Colonic mucosa (tissue), 4 donors: ENCODE data around the gene UTP11. TPM values are rescaled to one million over a fixed set of nuclear protein-coding genes. Genes with fewer than 3 reads are reported as not detected.

Source experiments
- DNase-seq: peaks from one replicate; pipeline ENCODE4 v3.0.0-alpha.2; 2020
- H3K27ac ChIP-seq: fragments of 200-600 bp; one replicate; pipeline ENCODE4 v1.8.0; 2021
- H3K27me3 ChIP-seq: fragments of 200-600 bp; one replicate; pipeline ENCODE4 v1.8.0; 2021
- H3K36me3 ChIP-seq: fragments of 200-600 bp; one replicate; pipeline ENCODE4 v1.8.0; 2021
- H3K4me1 ChIP-seq: fragments of 200-600 bp; one replicate; pipeline ENCODE4 v1.8.0; 2021; ENCODE audit warnings: mild to moderate bottlenecking
- H3K4me3 ChIP-seq: fragments of 200-600 bp; one replicate; pipeline ENCODE4 v1.8.0; 2021
- H3K9ac ChIP-seq, 2 donors: one replicate each; pipeline ENCODE4 v1.7.0; 2013; ENCODE audit warnings: control low read depth in 2 of 2, low read depth in 2 of 2, low read length in 2 of 2
- H3K9me3 ChIP-seq: fragments of 200-600 bp; one replicate; pipeline ENCODE4 v1.8.0; 2021
- CTCF ChIP-seq: fragments of 200-600 bp; IDR thresholded peaks from one replicate; pipeline ENCODE4 v1.8.0; 2022; ENCODE audit warnings: antibody characterized with exemption, mild to moderate bottlenecking
- intact Hi-C: fragments of 100-400 bp; cut with DNase I; formaldehyde crosslinking; loops from one replicate; pipeline ENCODE4 v1.14.1; 2022
- total RNA-seq, 2 donors: library from RNA; stranded (reverse); fragmentation: NEBNext Ultra II Directional in 1 of 2; extraction: Animal tissue kit (Norgen Biotek cat#: 25700) in 1 of 2; gene quantifications; one replicate each; pipeline ENCODE4 v1.2.1, GENCODE V29; 2021
- donor health status: healthy.
- donor health status: DM: no; HTN: no; CAD: no.
- donor health status: DM: no; HTN: no; CAD: no.

Gene UTP11
- total RNA-seq, 2 donors from 2014 or later, result 18.4 to 25.6 TPM

GRCh38 chr1:38039331-38040088 is 27.0 kb downstream of the UTP11 start:
- Histone ChIP-seq H3K9me3 (no peaks in the 10 kb centered on the region), H3K36me3 (no peaks in the 10 kb centered on the region), H3K4me1 (no peaks in the 10 kb centered on the region), H3K4me3 (no peak overlapping the region), H3K9ac (no peak overlapping the region), H3K27me3 (peaks cover 34% of the 10 kb centered on the region), H3K27ac (no peak overlapping the region)
- TF ChIP-seq CTCF, result no peak
- intact Hi-C loops, result loop anchor here (5.0 kb wide), 2 partner anchors 548 to 798 kb away; no protein-coding TSS in a partner anchor
- DNase-seq, result no peak

- Histone ChIP-seq H3K4me1 (no peaks in the 10 kb centered on the region), H3K27ac (no peak overlapping the region), H3K27me3 (peaks cover 46% of the 10 kb centered on the region), H3K9ac (no peak overlapping the region), H3K36me3 (no peaks in the 10 kb centered on the region), H3K9me3 (no peaks in the 10 kb centered on the region), H3K4me3 (no peak overlapping the region)
- intact Hi-C loops, result loop anchor here (5.0 kb wide), 2 partner anchors 545 to 795 kb away; no protein-coding TSS in a partner anchor
- TF ChIP-seq CTCF, result no peak
- no peak for DNase-seq
Measured at GRCh38 chr1:38041936-38042834, 29.7 kb downstream of the UTP11 start.

- no peak for DNase-seq
- no peaks in the 10 kb centered on the region for H3K4me1 ChIP-seq
- no peaks in the 10 kb centered on the region for H3K36me3 ChIP-seq
- peaks cover 56% of the 10 kb centered on the region for H3K27me3 ChIP-seq
- H3K27ac ChIP-seq, result no peak overlapping the region
- no peaks in the 10 kb centered on the region for H3K9me3 ChIP-seq
- no peak for TF ChIP-seq CTCF
- H3K9ac ChIP-seq, result no peak overlapping the region
- H3K4me3 ChIP-seq, result no peak overlapping the region
- intact Hi-C loops, result loop anchor here (5.0 kb wide), 2 partner anchors 544 to 794 kb away; no protein-coding TSS in a partner anchor
Measured at GRCh38 chr1:38043036-38043747, 30.7 kb downstream of the UTP11 start.

- intact Hi-C loops, result loop anchor here (5.0 kb wide), 2 partner anchors 543 to 793 kb away; no protein-coding TSS in a partner anchor
- TF ChIP-seq CTCF, result no peak
- no peaks in the 10 kb centered on the region for H3K4me1 ChIP-seq
- no peak for DNase-seq
- H3K4me3 ChIP-seq, result no peak overlapping the region
- no peaks in the 10 kb centered on the region for H3K36me3 ChIP-seq
- H3K27ac ChIP-seq, result no peak overlapping the region
- H3K9me3 ChIP-seq, result no peaks in the 10 kb centered on the region
- H3K9ac ChIP-seq, result peak overlapping the region in 1 of 2 donors; percentile 12
- peaks cover 55% of the 10 kb centered on the region for H3K27me3 ChIP-seq
Measured at GRCh38 chr1:38044221-38045215, 32.0 kb downstream of the UTP11 start.
